A673 (cell line): Measurements from ENCODE around the gene ABCG1. TPM values are rescaled to one million over a fixed set of nuclear protein-coding genes. Genes with fewer than 3 reads are reported as not detected.

Source experiments
- BruUV-seq: library from RNA; stranded (reverse); fragments of 400-500 nt; replicated peaks from 2 replicates; lab custom pipeline; 2021; lab: Mats Ljungman, UMichigan
- CTCF ChIA-PET: fragments of 300-600 bp; sonication (Branson Sonifier 250); formaldehyde crosslinking; loops from one replicate; lab custom pipeline; 2022; ENCODE audit warnings: antibody characterized with exemption; lab: Charles Lee
- POLR2A ChIA-PET: fragments of 300-600 bp; sonication (Branson Sonifier 250); formaldehyde crosslinking; loops from one replicate; lab custom pipeline; 2022; ENCODE audit warnings: antibody characterized with exemption; ENCODE audit not compliant: low non-redundant PET; lab: Charles Lee
- DNase-seq: peaks from one replicate; pipeline ENCODE4 v3.0.0-alpha.2; 2015; ENCODE audit warnings: low spot score
- H3K27ac ChIP-seq: fragments of 200-600 bp; sonication (generic); 2 replicates; pipeline ENCODE4 v1.5.1; 2016; ENCODE audit warnings: mixed run types, low read depth, mild to moderate bottlenecking, mixed read lengths, antibody characterized with exemption, low read length; ENCODE audit not compliant: poor library complexity, severe bottlenecking
- H3K27me3 ChIP-seq: fragments of 200-600 bp; sonication (generic); replicated peaks from 2 replicates; pipeline ENCODE4 v1.6.1; 2017; ENCODE audit warnings: mixed run types, low read depth, mild to moderate bottlenecking, mixed read lengths, antibody characterized with exemption, low read length; ENCODE audit not compliant: insufficient read depth, poor library complexity
- H3K36me3 ChIP-seq: fragments of 200-600 bp; sonication (generic); 2 replicates; pipeline ENCODE4 v1.6.1; 2016; ENCODE audit warnings: mixed run types, mild to moderate bottlenecking, mixed read lengths, antibody characterized with exemption, low read length; ENCODE audit not compliant: insufficient read depth, poor library complexity, severe bottlenecking
- H3K4me1 ChIP-seq: fragments of 200-600 bp; sonication (generic); 2 replicates; pipeline ENCODE4 v1.6.1; 2017; ENCODE audit warnings: mixed run types, mild to moderate bottlenecking, mixed read lengths, antibody characterized with exemption, low read length; ENCODE audit not compliant: insufficient read depth, poor library complexity, severe bottlenecking
- H3K4me3 ChIP-seq: fragments of 200-600 bp; sonication (generic); 2 replicates; pipeline ENCODE4 v1.5.1; 2016; ENCODE audit warnings: low read depth, mixed run types, mild to moderate bottlenecking, mixed read lengths, low read length; ENCODE audit not compliant: poor library complexity, severe bottlenecking
- H3K9me3 ChIP-seq: fragments of 200-600 bp; sonication (generic); 2 replicates; pipeline ENCODE4 v1.6.1; 2016; ENCODE audit warnings: mixed run types, low read depth, mild to moderate bottlenecking, mixed read lengths, antibody characterized with exemption, low read length; ENCODE audit not compliant: poor library complexity, severe bottlenecking
- EZH2 ChIP-seq: fragments of 200-600 bp; sonication (generic); IDR thresholded peaks from 2 replicates; pipeline ENCODE4 v1.6.1; 2017; ENCODE audit warnings: borderline replicate concordance, low read depth, mild to moderate bottlenecking, mixed read lengths, antibody characterized with exemption, low read length; ENCODE audit not compliant: poor library complexity, severe bottlenecking
- intact Hi-C: fragments of 100-400 bp; cut with micrococcal nuclease; formaldehyde crosslinking; loops from one replicate; pipeline ENCODE4 v1.10.0; 2022; ENCODE audit not compliant: unreplicated experiment
- total RNA-seq: library from RNA; stranded (reverse); gene quantifications from 2 replicates; pipeline ENCODE4 v1.2.3, GENCODE V29; 2021
- TF ChIP-seq, protein P1 (sequence below): fragments of 300-800, 200-600 bp; sonication (generic); conservative IDR thresholded peaks from 2 replicates; pipeline ENCODE4 v1.5.1; 2017; ENCODE audit warnings: low read depth, mild to moderate bottlenecking, antibody characterized with exemption, low read length, moderate library complexity, mixed read lengths

Gene ABCG1
- total RNA-seq, 1 experiment from 2014 or later: 3.4 TPM

DNA sequence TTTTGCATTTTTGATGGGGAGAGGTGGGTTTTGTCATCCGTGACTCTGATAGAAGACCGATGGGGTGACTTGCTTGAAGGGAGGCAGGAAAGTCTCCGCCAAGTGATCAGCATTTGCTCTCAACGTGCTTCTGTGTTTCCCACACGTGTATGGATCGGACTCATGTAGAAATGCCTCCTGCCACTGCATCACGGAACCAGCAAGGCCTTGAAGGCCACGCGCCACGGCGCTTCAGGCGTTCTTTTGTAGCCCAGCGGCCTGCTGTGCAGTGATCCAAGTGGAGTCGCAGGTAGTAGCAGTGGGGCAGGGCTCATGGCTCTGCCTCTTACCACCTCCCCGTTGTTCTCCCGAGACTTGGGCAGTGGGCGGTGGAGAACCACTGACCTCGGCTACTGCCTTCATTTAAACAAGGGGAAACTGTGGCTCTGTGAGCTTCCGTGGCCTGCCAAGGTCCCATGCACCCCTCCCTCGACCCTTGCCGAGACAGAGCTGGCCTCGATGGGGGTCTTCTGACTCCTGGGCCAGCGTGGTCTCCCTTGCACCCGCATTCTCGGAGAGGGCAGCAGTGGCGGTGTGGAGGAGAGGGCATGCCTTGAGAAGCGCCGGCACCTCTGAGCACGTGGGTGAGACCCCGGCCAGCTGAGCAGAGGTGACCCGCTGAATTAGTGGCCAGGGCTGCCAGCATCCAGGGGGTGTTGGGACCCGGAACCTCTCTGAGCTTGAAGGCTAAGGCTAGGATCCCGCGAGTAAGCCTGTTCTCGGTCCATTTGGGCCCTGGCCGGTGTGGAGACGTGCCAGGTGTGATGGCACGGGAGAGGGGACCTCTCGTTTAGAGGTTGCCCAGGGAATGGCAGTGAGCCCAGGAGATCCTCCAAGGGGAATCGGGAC lies 46.1 kb upstream of the ABCG1 start:
- H3K27me3 ChIP-seq: no peaks in the 10 kb centered on the region
- TF ChIP-seq EZH2: no peak
- TF ChIP-seq, protein P1, sequence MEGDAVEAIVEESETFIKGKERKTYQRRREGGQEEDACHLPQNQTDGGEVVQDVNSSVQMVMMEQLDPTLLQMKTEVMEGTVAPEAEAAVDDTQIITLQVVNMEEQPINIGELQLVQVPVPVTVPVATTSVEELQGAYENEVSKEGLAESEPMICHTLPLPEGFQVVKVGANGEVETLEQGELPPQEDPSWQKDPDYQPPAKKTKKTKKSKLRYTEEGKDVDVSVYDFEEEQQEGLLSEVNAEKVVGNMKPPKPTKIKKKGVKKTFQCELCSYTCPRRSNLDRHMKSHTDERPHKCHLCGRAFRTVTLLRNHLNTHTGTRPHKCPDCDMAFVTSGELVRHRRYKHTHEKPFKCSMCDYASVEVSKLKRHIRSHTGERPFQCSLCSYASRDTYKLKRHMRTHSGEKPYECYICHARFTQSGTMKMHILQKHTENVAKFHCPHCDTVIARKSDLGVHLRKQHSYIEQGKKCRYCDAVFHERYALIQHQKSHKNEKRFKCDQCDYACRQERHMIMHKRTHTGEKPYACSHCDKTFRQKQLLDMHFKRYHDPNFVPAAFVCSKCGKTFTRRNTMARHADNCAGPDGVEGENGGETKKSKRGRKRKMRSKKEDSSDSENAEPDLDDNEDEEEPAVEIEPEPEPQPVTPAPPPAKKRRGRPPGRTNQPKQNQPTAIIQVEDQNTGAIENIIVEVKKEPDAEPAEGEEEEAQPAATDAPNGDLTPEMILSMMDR: no peak
- no peak for DNase-seq
- H3K9me3 ChIP-seq: no peaks in the 10 kb centered on the region
- CTCF ChIA-PET: no interaction called here
- no peaks in the 10 kb centered on the region for H3K36me3 ChIP-seq
- intact Hi-C loops: no loop called here
- no TSS peak for BruUV-seq
- H3K4me3 ChIP-seq: no peak overlapping the region
- H3K27ac ChIP-seq: no peak overlapping the region
- H3K4me1 ChIP-seq: no peaks in the 10 kb centered on the region
- POLR2A ChIA-PET: interaction anchor here (0.6 kb wide), 1 partner anchor 47 kb away, joined by 8 read pairs; no protein-coding TSS in a partner anchor

DNA sequence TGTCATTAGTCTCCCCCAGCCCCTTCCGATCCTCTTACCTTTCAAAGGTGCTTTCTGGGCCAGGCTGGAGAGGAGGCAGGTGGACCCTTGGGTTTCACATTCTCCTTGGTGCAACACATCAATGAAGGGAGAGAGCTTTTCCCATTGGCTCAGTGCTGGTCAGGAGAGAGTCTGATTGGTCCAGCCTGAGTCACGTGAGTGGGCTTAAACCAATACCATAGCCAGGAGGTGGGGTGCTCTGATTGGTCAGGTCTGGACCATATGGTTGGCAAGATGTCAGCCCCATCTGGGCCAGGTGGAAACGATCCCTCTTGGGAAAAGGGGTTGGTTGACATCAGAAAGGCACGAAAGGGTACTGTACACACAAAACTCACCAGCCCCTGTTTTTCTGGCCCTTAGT lies 44.8 kb upstream of the ABCG1 start:
- Histone ChIP-seq H3K9me3 (no peaks in the 10 kb centered on the region), H3K36me3 (no peaks in the 10 kb centered on the region), H3K4me1 (no peaks in the 10 kb centered on the region), H3K27ac (no peak overlapping the region), H3K27me3 (no peaks in the 10 kb centered on the region), H3K4me3 (no peak overlapping the region)
- ChIA-PET POLR2A (no interaction called here), CTCF (no interaction called here)
- BruUV-seq: no TSS peak
- TF ChIP-seq, protein P1: no peak
- TF ChIP-seq EZH2: no peak
- peak; percentile 14 for DNase-seq
- intact Hi-C loops: no loop called here

DNA sequence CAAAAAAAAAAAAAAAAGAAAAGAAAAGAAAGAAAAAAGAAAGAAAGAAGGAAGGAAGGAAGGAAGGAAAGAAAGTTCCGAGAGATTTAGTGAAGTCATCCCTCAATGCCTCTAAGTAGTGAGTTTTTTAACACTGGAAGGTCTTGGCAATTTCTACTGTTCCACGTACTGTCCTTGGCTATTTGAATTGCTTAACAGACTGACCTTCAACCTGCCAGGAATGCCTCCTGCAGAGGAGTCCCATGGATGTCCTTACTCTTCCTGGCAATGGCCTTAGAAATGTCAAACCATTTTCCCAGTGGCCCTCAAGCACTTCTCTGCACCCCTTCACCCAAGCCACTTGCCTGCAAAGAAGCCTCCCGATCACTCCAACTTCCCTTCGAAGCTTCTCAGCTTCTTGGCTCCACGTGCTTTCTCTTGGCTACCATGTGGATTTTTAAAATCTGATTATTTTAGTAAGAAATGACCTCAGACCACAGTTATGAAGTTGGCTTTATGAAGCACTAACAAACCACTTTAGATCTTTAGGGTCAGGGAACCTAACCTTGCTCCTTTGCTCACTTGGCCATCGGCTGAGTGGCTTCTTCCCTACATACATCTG lies 43.7 kb upstream of the ABCG1 start:
- Histone ChIP-seq H3K4me1 (no peaks in the 10 kb centered on the region), H3K27ac (no peak overlapping the region), H3K27me3 (no peaks in the 10 kb centered on the region), H3K9me3 (no peaks in the 10 kb centered on the region), H3K4me3 (no peak overlapping the region), H3K36me3 (no peaks in the 10 kb centered on the region)
- no TSS peak for BruUV-seq
- DNase-seq: no peak
- intact Hi-C loops: no loop called here
- CTCF ChIA-PET: no interaction called here
- no peak for TF ChIP-seq EZH2
- TF ChIP-seq, protein P1: no peak
- POLR2A ChIA-PET: no interaction called here
